ENCODE data around the gene PGM1. TPM values are rescaled to one million over a fixed set of nuclear protein-coding genes. Genes with fewer than 3 reads are reported as not detected.
A peak's percentile ranks its signal among the peaks of the same experiment; 100 is the strongest.

Gene PGM1
- total and polyA plus RNA-seq, 10 donors, result 4.5 to 37.4 (median 24.1) TPM

DNA sequence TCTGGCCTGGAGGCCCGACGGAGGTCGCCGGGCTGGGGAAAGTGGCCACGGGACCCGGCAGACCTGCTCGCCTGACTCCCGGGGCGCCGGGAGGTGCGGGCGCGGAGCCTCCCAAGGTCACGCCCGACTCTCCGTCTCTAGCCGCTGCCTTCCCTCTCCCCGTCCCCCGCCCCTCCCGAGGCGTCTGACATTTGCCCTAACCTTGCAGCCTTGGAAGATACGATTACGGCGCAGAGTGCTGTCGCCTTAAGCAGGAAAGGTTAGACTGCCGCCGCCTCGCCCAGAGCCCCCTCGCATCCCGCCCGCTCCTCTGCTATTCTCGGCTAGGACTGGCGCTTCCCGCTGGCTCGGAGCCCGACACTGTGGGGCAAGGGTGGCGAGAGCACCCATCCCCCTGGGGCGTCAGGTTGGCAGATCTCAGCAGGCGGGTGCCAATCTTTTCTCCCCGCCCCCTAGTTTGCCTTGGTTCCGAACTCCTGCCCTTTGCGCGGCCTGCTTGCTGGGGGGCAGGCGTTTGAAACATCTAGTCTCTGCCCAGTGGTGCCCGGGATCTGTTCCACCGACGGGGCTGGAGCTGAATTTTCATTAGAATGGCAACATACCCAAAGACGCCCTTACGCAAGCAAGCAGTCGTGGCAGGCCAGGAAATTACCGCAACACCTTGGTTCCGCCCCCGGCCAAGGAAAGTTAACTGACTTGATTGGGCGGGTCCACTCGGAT is 835 bp downstream of the PGM1 start:
- Histone ChIP-seq H3K27me3 (replicated peaks in 1 of 7) (no peaks in the 10 kb centered on the region), H3K4me3 (peak overlapping the region; percentile 73 to 88 (median 84)), H3K27ac (peak overlapping the region; percentile 92 to 99 (median 96)), H3K9me3 (no peaks in the 10 kb centered on the region), H3K4me1 (peaks cover 4 to 35% (median 15%) of the 10 kb centered on the region in 6 donors), H3K36me3 (no peaks in the 10 kb centered on the region)
- peak; percentile 93 for DNase-seq
- intact Hi-C loops (cut with DNase I; ENCODE audit: low total_unique reads), result no loop called here
- WGBS, 5 donors, result 2 to 8% (median 4%) methylated on average over 34 to 55 of the region's 55 CpGs
- TF ChIP-seq POLR2AphosphoS5 (IDR thresholded peaks at IDR 0.05), result peak; percentile 66 to 73 (median 69)
- no peak for TF ChIP-seq POLR2A (IDR thresholded peaks at IDR 0.05)

- Histone ChIP-seq H3K27me3 (replicated peaks in 1 of 7) (no peaks in the 10 kb centered on the region), H3K4me3 (no peak overlapping the region), H3K36me3 (peaks cover 0 to 5% (median 0%) of the 10 kb centered on the region in 6 donors), H3K9me3 (no peaks in the 10 kb centered on the region), H3K27ac (peak overlapping the region in 1 of 8 donors; percentile 98), H3K4me1 (peaks cover 4 to 35% (median 15%) of the 10 kb centered on the region in 6 donors)
- DNase-seq, result no peak
- WGBS, 5 donors, result 96 to 100% (median 100%) methylated on average over 1 of the region's 1 CpG
- intact Hi-C loops (cut with DNase I; ENCODE audit: low total_unique reads), result no loop called here
- TF ChIP-seq POLR2AphosphoS5 (IDR thresholded peaks at IDR 0.05), result no peak
- TF ChIP-seq, protein P1, sequence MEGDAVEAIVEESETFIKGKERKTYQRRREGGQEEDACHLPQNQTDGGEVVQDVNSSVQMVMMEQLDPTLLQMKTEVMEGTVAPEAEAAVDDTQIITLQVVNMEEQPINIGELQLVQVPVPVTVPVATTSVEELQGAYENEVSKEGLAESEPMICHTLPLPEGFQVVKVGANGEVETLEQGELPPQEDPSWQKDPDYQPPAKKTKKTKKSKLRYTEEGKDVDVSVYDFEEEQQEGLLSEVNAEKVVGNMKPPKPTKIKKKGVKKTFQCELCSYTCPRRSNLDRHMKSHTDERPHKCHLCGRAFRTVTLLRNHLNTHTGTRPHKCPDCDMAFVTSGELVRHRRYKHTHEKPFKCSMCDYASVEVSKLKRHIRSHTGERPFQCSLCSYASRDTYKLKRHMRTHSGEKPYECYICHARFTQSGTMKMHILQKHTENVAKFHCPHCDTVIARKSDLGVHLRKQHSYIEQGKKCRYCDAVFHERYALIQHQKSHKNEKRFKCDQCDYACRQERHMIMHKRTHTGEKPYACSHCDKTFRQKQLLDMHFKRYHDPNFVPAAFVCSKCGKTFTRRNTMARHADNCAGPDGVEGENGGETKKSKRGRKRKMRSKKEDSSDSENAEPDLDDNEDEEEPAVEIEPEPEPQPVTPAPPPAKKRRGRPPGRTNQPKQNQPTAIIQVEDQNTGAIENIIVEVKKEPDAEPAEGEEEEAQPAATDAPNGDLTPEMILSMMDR (IDR thresholded peaks at IDR 0.05 in 8 of 11, conservative IDR thresholded peaks at IDR 0.05 in 3 of 11), result no peak
- no peak for TF ChIP-seq POLR2A (IDR thresholded peaks at IDR 0.05)
Measured at GRCh38 chr1:63595435-63595834, 2.2 kb downstream of the PGM1 start.

DNA sequence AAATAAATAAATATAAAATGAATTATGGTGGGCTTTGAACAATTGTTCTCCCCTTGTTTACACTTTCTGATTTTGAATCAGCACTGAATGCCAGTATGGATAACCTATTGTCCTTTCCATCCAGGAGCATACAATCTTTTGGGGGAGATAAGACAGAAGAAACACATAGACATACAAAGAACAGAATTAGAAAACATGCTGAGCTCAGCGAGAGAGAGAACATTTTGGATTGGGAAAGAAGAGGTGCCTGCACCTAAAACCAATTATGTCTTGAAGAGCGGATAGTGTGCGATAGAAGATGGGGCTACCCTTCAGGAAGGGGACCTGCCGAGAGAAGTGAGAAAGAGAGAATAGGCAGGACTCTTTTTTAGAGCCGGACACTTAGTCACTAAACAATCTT is 6.6 kb downstream of the PGM1 start:
- H3K4me3 ChIP-seq, result no peak overlapping the region
- DNase-seq, result no peak
- intact Hi-C loops (cut with DNase I; ENCODE audit: low total_unique reads), result no loop called here
- no peaks in the 10 kb centered on the region for H3K27me3 ChIP-seq (replicated peaks in 1 of 7)
- H3K9me3 ChIP-seq, result no peaks in the 10 kb centered on the region
- TF ChIP-seq, protein P1 (IDR thresholded peaks at IDR 0.05 in 8 of 11, conservative IDR thresholded peaks at IDR 0.05 in 3 of 11), result no peak
- TF ChIP-seq POLR2A (IDR thresholded peaks at IDR 0.05), result no peak
- no peak for TF ChIP-seq POLR2AphosphoS5 (IDR thresholded peaks at IDR 0.05)
- H3K27ac ChIP-seq, result no peak overlapping the region
- H3K4me1 ChIP-seq, result peaks cover 0 to 13% (median 5%) of the 10 kb centered on the region in 6 donors
- H3K36me3 ChIP-seq, result peaks cover 0 to 5% (median 0%) of the 10 kb centered on the region in 6 donors
- 91 to 99% (median 96%) methylated on average over 5 of the region's 5 CpGs for WGBS, 5 donors

DNA sequence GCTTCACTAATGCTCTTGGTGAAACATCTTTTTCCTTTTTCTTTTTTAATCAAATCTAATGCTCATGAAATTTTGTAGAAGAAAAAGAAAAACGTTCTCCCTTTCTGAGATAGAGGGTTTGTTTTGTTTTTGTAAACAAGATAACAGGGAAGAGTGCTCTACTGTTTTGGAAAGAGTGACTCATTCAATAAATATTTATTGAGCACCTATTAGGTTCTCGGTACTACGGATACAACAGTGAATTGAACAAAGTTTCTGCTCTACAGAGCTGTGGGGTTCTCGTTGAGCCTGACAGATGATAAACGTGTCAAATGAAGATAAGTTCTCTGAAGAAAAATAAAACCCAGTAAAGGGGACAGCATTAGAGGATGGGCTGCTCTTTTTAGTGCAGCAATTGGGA is 7.0 kb downstream of the PGM1 start:
- DNase-seq, result no peak
- peaks cover 0 to 5% (median 0%) of the 10 kb centered on the region in 6 donors for H3K36me3 ChIP-seq
- WGBS, 5 donors, result 87 to 91% (median 88%) methylated on average over 5 of the region's 5 CpGs
- H3K9me3 ChIP-seq, result no peaks in the 10 kb centered on the region
- intact Hi-C loops (cut with DNase I; ENCODE audit: low total_unique reads), result no loop called here
- H3K27me3 ChIP-seq (replicated peaks in 1 of 7), result no peaks in the 10 kb centered on the region
- H3K27ac ChIP-seq, result no peak overlapping the region
- H3K4me1 ChIP-seq, result peaks cover 0 to 8% (median under 1%) of the 10 kb centered on the region in 6 donors
- no peak overlapping the region for H3K4me3 ChIP-seq
- no peak for TF ChIP-seq POLR2AphosphoS5 (IDR thresholded peaks at IDR 0.05)
- TF ChIP-seq, protein P1 (IDR thresholded peaks at IDR 0.05 in 8 of 11, conservative IDR thresholded peaks at IDR 0.05 in 3 of 11), result no peak

Data from spleen (tissue), 11 donors.